OCI-LY3 (cell line): ENCODE results near the gene LRCH3.

ENCODE experiments used
- H2AFZ ChIP-seq: fragments of 200-600, 300-600 bp; shearing (Covaris generic); 2 replicates; pipeline ENCODE4 v1.6.0; 2014; ENCODE audit warnings: antibody characterized with exemption, low read depth, low read length
- H3K27ac ChIP-seq: fragments of 200-600, 300-600 bp; sonication (generic); 2 replicates; pipeline ENCODE4 v1.5.1; 2014; ENCODE audit warnings: mild to moderate bottlenecking, low read length, moderate library complexity, mixed read lengths
- H3K27me3 ChIP-seq: fragments of 200-600, 300-600 bp; sonication (generic); 2 replicates; pipeline ENCODE4 v1.6.1; 2014; ENCODE audit warnings: low read depth, low read length, mixed read lengths
- H3K36me3 ChIP-seq: fragments of 200-600, 300-600 bp; sonication (generic); replicated peaks from 2 replicates; pipeline ENCODE3; 2014; ENCODE audit warnings: low read depth, low read length, mixed read lengths
- H3K4me1 ChIP-seq: fragments of 300-600, 200-600 bp; sonication (generic); 2 replicates; pipeline ENCODE4 v1.6.1; 2014; ENCODE audit warnings: low read length, mixed read lengths
- H3K4me2 ChIP-seq: fragments of 200-600, 300-600 bp; sonication (generic); 2 replicates; pipeline ENCODE4 v1.6.1; 2014; ENCODE audit warnings: low read length, mixed read lengths
- H3K4me3 ChIP-seq: fragments of 300-600, 200-600 bp; sonication (generic); 2 replicates; pipeline ENCODE4 v1.5.1; 2014; ENCODE audit warnings: antibody characterized with exemption, mild to moderate bottlenecking, low read length, moderate library complexity
- H3K79me2 ChIP-seq: fragments of 300-600, 200-600 bp; shearing (Covaris generic); 2 replicates; pipeline ENCODE4 v1.6.1; 2014; ENCODE audit warnings: mild to moderate bottlenecking, low read length, mixed read lengths
- H3K9ac ChIP-seq: fragments of 300-600, 200-600 bp; shearing (Covaris generic); 2 replicates; pipeline ENCODE4 v1.6.0; 2014; ENCODE audit warnings: mild to moderate bottlenecking, low read length, moderate library complexity
- H3K9me3 ChIP-seq: fragments of 200-600, 300-600 bp; shearing (Covaris generic); 2 replicates; pipeline ENCODE4 v1.6.1; 2014; ENCODE audit warnings: low read length, mixed read lengths; ENCODE audit not compliant: insufficient read depth
- H4K20me1 ChIP-seq: fragments of 200-600, 300-600 bp; sonication (generic); 2 replicates; pipeline ENCODE4 v1.6.1; 2016; ENCODE audit warnings: low read length, mixed read lengths; ENCODE audit not compliant: insufficient read depth
- EZH2phosphoT487 ChIP-seq: fragments of 200-600 bp; shearing (Covaris generic); IDR thresholded peaks from 2 replicates; pipeline ENCODE4 v1.6.1; 2018; ENCODE audit warnings: antibody characterized with exemption, mixed run types, low read depth
- TF ChIP-seq, protein P1 (sequence below): fragments of 200-600, 300-600 bp; sonication (generic); IDR thresholded peaks from 2 replicates; pipeline ENCODE4 v1.5.1; 2014; ENCODE audit warnings: antibody characterized with exemption, low read length, low read depth

Gene LRCH3

DNA sequence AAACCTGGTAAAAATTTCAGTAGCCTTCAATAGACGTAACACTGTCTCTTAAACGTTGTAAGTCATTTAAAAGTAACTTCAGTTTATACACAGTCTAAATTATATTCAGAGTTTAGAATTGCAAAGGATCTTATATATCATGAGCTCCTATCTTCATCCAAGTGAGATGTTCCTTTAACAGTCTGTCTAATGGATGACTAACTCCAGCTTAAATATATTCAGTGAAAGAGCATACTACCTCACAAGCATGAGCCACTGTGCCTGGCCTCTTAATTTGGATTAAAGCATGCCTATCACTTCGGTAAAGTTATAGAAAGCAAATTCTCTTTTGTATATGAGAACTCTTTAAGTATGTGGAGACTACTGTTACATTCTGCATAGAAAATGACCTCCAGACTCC, 34.4 kb upstream of the LRCH3 start:
- H3K4me2 ChIP-seq, result no peak overlapping the region
- peaks cover 22% of the 10 kb centered on the region for H4K20me1 ChIP-seq
- peaks cover 13% of the 10 kb centered on the region for H3K36me3 ChIP-seq
- H3K4me1 ChIP-seq, result peaks cover 5% of the 10 kb centered on the region
- H3K9ac ChIP-seq, result no peak overlapping the region
- no peak overlapping the region for H2AFZ ChIP-seq
- no peak overlapping the region for H3K4me3 ChIP-seq
- H3K27me3 ChIP-seq, result no peaks in the 10 kb centered on the region
- H3K79me2 ChIP-seq, result peaks cover 44% of the 10 kb centered on the region
- H3K9me3 ChIP-seq, result no peaks in the 10 kb centered on the region
- TF ChIP-seq EZH2phosphoT487, result no peak
- TF ChIP-seq, protein P1, sequence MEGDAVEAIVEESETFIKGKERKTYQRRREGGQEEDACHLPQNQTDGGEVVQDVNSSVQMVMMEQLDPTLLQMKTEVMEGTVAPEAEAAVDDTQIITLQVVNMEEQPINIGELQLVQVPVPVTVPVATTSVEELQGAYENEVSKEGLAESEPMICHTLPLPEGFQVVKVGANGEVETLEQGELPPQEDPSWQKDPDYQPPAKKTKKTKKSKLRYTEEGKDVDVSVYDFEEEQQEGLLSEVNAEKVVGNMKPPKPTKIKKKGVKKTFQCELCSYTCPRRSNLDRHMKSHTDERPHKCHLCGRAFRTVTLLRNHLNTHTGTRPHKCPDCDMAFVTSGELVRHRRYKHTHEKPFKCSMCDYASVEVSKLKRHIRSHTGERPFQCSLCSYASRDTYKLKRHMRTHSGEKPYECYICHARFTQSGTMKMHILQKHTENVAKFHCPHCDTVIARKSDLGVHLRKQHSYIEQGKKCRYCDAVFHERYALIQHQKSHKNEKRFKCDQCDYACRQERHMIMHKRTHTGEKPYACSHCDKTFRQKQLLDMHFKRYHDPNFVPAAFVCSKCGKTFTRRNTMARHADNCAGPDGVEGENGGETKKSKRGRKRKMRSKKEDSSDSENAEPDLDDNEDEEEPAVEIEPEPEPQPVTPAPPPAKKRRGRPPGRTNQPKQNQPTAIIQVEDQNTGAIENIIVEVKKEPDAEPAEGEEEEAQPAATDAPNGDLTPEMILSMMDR, result no peak
- no peak overlapping the region for H3K27ac ChIP-seq

GRCh38 chr3:197758512-197758911, 32.5 kb upstream of the LRCH3 start:
- Histone ChIP-seq H3K9me3 (no peaks in the 10 kb centered on the region), H3K9ac (no peak overlapping the region), H4K20me1 (0 out of 2 replicates have a peak, but pooled peaks cover 7% of the 10 kb centered on the region), H3K79me2 (peaks cover 26% of the 10 kb centered on the region), H3K4me3 (no peak overlapping the region), H2AFZ (no peak overlapping the region), H3K36me3 (peaks cover 19% of the 10 kb centered on the region), H3K27ac (no peak overlapping the region), H3K4me2 (no peak overlapping the region), H3K27me3 (no peaks in the 10 kb centered on the region), H3K4me1 (no peaks in the 10 kb centered on the region)
- no peak for TF ChIP-seq EZH2phosphoT487
- TF ChIP-seq, protein P1, result no peak

DNA sequence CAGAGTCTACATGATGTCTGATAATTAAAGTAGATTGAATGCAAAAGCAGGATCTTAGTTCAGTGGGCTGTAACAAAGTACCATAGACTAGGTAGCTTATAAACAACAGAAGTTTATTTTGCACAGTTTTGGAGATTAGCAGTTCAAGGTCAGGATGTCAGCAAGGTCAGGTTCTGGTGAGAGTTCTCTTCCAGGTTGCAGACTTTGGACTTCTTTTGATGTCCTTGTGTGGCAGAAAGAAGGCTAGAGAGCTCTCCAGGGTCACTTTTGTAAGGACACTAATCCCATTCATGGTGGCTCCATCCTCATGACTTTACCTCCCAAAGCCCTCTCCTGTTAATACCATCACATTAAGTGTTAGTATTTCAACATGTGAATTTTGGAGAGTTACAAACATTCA, 29.3 kb upstream of the LRCH3 start:
- Histone ChIP-seq H3K27me3 (no peaks in the 10 kb centered on the region), H2AFZ (no peak overlapping the region), H3K4me3 (no peak overlapping the region), H3K9ac (no peak overlapping the region), H3K36me3 (peaks cover 23% of the 10 kb centered on the region), H3K79me2 (no peaks in the 10 kb centered on the region), H3K4me1 (no peaks in the 10 kb centered on the region), H3K9me3 (no peaks in the 10 kb centered on the region), H3K27ac (no peak overlapping the region), H3K4me2 (no peak overlapping the region), H4K20me1 (no peaks in the 10 kb centered on the region)
- TF ChIP-seq EZH2phosphoT487, result no peak
- TF ChIP-seq, protein P1, result no peak

DNA sequence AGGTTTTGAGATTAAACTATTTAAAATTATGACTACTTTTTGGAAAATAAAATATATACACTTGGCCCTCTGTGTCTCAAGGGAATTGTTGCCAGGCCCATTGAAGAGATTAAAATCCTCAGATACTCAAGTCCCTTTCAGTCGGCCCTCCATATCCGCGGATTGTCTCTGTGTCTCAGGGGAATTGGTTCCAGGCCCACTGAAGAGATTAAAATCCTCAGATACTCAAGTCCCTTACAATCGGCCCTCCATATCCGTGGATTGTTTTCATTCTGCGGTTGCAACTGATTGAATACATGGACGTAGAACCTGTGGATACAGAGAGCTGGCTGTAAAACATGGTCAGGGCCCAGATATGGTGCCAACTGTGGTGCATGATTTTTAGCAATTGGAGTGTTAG, 15.7 kb upstream of the LRCH3 start:
- H3K9ac ChIP-seq, result no peak overlapping the region
- TF ChIP-seq, protein P1, result no peak
- TF ChIP-seq EZH2phosphoT487, result no peak
- H3K4me3 ChIP-seq, result no peak overlapping the region
- no peaks in the 10 kb centered on the region for H4K20me1 ChIP-seq
- no peaks in the 10 kb centered on the region for H3K27me3 ChIP-seq
- no peak overlapping the region for H3K4me2 ChIP-seq
- peaks cover 34% of the 10 kb centered on the region for H3K36me3 ChIP-seq
- H2AFZ ChIP-seq, result no peak overlapping the region
- H3K9me3 ChIP-seq, result no peaks in the 10 kb centered on the region
- no peaks in the 10 kb centered on the region for H3K4me1 ChIP-seq
- no peaks in the 10 kb centered on the region for H3K79me2 ChIP-seq
- H3K27ac ChIP-seq, result no peak overlapping the region
